Activated naive CD4-positive, alpha-beta T cell treated with anti-CD3 and anti-CD28 coated beads, Interleukin-2, amount 10 ng/mL, durations not matched to agents 7 days and 5 days (primary cell): Measurements from ENCODE around the gene UBE2D1.
"Not testable (repeated sequence)": the region's sequence is repeated elsewhere in the genome, so short reads cannot be mapped to it uniquely, and the experiment has no call there.

Source experiments
- CTCF ChIA-PET: fragments of 350-600 bp; sonication (Branson Sonifier 250); formaldehyde crosslinking; loops from one replicate; lab custom pipeline; 2021; ENCODE audit warnings: antibody characterized with exemption; lab: Charles Lee
- DNase-seq: peaks from one replicate; pipeline ENCODE4 v3.0.0-alpha.2; 2020
- H3K27ac Mint-ChIP-seq: one replicate; pipeline ENCODE4 v1.8.0; 2021; ENCODE audit warnings: mild to moderate bottlenecking, moderate library complexity, mixed read lengths
- H3K27me3 Mint-ChIP-seq: one replicate; pipeline ENCODE4 v1.8.0; 2021; ENCODE audit warnings: mild to moderate bottlenecking, mixed read lengths
- H3K36me3 Mint-ChIP-seq: one replicate; pipeline ENCODE4 v1.8.0; 2021; ENCODE audit warnings: mixed read lengths
- H3K4me1 Mint-ChIP-seq: one replicate; pipeline ENCODE4 v1.8.0; 2021; ENCODE audit warnings: mixed read lengths
- H3K4me3 Mint-ChIP-seq: one replicate; pipeline ENCODE4 v1.8.0; 2021; ENCODE audit warnings: mild to moderate bottlenecking, moderate library complexity, mixed read lengths
- H3K9me3 Mint-ChIP-seq: one replicate; pipeline ENCODE4 v1.8.0; 2021; ENCODE audit warnings: mixed read lengths

Gene UBE2D1

DNA sequence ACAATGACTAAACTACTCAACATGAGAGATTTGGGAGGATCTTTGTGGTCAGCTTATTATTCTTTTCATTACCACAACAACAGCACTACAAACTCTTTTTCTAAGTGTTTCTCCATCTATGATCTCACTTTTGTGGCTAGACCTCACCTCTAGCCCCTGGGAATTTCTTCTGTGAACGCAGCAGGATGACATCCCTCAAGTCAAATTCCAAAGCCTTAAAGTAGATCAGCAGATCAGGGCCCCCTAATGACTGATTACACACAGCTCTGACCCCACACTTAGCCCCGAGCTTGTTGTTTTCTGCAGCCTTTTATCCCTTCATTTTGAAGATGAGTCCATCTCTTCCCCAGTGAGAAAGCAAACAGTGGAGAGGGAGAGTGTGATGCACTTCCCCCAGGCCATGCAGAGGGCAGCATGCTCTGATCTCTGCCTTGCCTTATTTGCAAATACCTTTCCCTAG lies 77.7 kb downstream of the UBE2D1 start:
- CTCF ChIA-PET: interaction anchor here (0.8 kb wide), 1 partner anchor 113 kb away, joined by 3 read pairs; no protein-coding TSS in a partner anchor
- DNase-seq: no peak
- H3K4me1 Mint-ChIP-seq: no peaks in the 10 kb centered on the region
- no peaks in the 10 kb centered on the region for H3K9me3 Mint-ChIP-seq
- H3K4me3 Mint-ChIP-seq: no peak overlapping the region
- no peaks in the 10 kb centered on the region for H3K27me3 Mint-ChIP-seq
- H3K27ac Mint-ChIP-seq: no peak overlapping the region
- no peaks in the 10 kb centered on the region for H3K36me3 Mint-ChIP-seq

GRCh38 chr10:58414270-58415041 lies 79.7 kb downstream of the UBE2D1 start:
- H3K27ac Mint-ChIP-seq: no peak overlapping the region
- no peak for DNase-seq

GRCh38 chr10:58415757-58416156 lies 81.0 kb downstream of the UBE2D1 start:
- CTCF ChIA-PET: no interaction called here
- Mint-ChIP-seq H3K27ac (no peak overlapping the region), H3K4me3 (no peak overlapping the region), H3K9me3 (no peaks in the 10 kb centered on the region), H3K4me1 (no peaks in the 10 kb centered on the region), H3K36me3 (no peaks in the 10 kb centered on the region), H3K27me3 (no peaks in the 10 kb centered on the region)
- DNase-seq: no peak

More at GRCh38 chr10:58414270-58415041, 79.7 kb downstream of the UBE2D1 start:
- no peaks in the 10 kb centered on the region for H3K36me3 Mint-ChIP-seq
- no peaks in the 10 kb centered on the region for H3K9me3 Mint-ChIP-seq
- H3K27me3 Mint-ChIP-seq: no peaks in the 10 kb centered on the region
- CTCF ChIA-PET: interaction anchor here (1.2 kb wide), 1 partner anchor 17 kb away, joined by 3 read pairs; no protein-coding TSS in a partner anchor
- H3K4me3 Mint-ChIP-seq: no peak overlapping the region
- H3K4me1 Mint-ChIP-seq: no peaks in the 10 kb centered on the region

GRCh38 chr10:58417902-58418301 lies 83.1 kb downstream of the UBE2D1 start:
- H3K4me1 Mint-ChIP-seq, DNase-seq, H3K27ac Mint-ChIP-seq, H3K27me3 Mint-ChIP-seq, H3K4me3 Mint-ChIP-seq, H3K36me3 Mint-ChIP-seq, CTCF ChIA-PET, H3K9me3 Mint-ChIP-seq: not testable (repeated sequence)
